ENCODE data around the gene KANTR.

KANTR gene

DNA sequence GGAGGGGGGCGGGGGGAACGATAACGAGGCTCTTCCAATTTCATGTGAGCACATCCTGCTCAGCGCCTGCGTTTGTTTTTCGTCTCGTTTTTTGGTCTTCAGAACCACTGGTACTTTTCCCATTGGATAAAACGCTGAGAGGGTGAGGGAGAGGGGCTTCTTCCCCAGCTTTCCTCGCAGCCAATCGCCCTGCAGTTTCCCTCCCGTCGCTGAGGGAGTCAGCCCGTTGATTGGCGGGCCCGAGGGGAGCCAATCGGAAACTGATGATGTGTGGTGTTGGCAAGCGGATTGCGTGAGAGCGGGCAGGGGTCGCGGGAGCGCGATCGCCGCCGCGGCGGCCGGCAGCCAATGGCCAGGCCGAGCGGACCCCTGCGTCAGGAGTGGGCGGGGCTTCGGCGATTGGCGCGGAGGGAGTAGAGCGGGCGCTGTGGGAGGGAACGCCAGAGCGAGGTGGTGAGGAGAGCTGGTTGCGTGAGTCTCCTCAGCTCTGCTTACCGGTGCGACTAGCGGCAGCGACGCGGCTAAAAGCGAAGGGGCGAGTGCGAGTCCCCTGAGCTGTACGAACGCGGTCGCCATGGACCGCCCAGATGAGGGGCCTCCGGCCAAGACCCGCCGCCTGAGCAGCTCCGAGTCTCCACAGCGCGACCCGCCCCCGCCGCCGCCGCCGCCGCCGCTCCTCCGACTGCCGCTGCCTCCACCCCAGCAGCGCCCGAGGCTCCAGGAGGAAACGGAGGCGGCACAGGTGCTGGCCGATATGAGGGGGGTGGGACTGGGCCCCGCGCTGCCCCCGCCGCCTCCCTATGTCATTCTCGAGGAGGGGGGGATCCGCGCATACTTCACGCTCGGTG is 11.8 kb upstream of the KANTR start, which contains the start of gene TSPYL2:
TSPYL2 (plus strand) TSS at position 443 of the 848 bp plus-strand sequence; CDS start at position 575, 132 bp downstream.
- DNase-seq (ENCODE audit: low read depth): peak; percentile 91
- TF ChIP-seq, protein P1, sequence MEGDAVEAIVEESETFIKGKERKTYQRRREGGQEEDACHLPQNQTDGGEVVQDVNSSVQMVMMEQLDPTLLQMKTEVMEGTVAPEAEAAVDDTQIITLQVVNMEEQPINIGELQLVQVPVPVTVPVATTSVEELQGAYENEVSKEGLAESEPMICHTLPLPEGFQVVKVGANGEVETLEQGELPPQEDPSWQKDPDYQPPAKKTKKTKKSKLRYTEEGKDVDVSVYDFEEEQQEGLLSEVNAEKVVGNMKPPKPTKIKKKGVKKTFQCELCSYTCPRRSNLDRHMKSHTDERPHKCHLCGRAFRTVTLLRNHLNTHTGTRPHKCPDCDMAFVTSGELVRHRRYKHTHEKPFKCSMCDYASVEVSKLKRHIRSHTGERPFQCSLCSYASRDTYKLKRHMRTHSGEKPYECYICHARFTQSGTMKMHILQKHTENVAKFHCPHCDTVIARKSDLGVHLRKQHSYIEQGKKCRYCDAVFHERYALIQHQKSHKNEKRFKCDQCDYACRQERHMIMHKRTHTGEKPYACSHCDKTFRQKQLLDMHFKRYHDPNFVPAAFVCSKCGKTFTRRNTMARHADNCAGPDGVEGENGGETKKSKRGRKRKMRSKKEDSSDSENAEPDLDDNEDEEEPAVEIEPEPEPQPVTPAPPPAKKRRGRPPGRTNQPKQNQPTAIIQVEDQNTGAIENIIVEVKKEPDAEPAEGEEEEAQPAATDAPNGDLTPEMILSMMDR (IDR thresholded peaks at IDR 0.05; ENCODE audit: low read depth, low read length, missing control alignments): no peak
- peak within 1 kb of the TSS; percentile 69 for H3K4me3 ChIP-seq (ENCODE audit: low read depth, low read length)
- in situ Hi-C loops (cut with HindIII; ENCODE audit: low sequenced_read_pairs): no loop called here

DNA sequence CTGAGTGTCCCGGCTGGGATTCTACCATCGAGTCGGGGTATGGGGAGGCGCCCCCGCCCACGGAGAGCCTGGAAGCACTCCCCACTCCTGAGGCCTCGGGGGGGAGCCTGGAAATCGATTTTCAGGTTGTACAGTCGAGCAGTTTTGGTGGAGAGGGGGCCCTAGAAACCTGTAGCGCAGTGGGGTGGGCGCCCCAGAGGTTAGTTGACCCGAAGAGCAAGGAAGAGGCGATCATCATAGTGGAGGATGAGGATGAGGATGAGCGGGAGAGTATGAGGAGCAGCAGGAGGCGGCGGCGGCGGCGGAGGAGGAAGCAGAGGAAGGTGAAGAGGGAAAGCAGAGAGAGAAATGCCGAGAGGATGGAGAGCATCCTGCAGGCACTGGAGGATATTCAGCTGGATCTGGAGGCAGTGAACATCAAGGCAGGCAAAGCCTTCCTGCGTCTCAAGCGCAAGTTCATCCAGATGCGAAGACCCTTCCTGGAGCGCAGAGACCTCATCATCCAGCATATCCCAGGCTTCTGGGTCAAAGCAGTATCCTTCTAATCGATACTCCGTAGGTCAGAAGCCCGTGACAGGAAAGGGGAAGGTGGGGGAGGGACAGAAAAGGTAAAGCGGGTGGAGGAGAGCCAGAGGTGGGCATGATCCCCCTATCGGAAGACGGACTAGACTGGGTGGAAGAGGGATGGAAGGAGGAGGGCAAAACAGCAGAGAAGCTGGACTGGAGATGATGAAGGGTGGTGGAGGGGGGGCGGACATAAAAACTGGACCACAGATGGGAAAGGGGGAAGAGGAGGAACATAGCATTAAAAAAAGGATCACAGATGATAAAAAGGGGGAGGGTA is 10.9 kb upstream of the KANTR start:
- DNase-seq (ENCODE audit: low read depth): no peak
- TF ChIP-seq, protein P1 (IDR thresholded peaks at IDR 0.05; ENCODE audit: low read depth, low read length, missing control alignments): no peak
- H3K4me3 ChIP-seq (ENCODE audit: low read depth, low read length): peak overlapping the region; percentile 69
- in situ Hi-C loops (cut with HindIII; ENCODE audit: low sequenced_read_pairs): no loop called here

DNA sequence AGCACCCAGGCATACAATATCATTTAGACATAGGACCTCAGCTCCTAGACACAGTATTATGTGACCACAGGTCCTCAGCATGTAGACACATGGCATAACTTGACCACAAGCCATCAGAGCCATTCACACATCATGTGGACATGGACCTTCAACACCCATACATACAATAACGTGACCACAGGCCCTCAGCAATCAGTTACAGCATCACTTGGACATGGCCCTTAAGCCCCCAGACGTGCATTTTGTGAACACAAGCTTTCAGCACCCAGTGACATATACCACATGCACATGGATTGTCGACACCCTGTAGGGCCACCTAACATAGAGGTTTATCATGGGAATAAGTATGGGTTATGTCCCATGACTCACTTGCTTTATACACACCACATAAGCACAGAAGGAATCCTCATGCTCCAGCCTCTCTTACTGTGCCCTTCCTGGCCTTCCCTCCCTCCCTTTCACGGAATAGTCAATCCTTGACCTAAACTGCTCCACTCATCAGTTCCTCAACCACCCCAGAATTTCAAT is 9.8 kb upstream of the KANTR start:
- no peak overlapping the region for H3K4me3 ChIP-seq (ENCODE audit: low read depth, low read length)
- no peak for DNase-seq (ENCODE audit: low read depth)
- TF ChIP-seq, protein P1 (IDR thresholded peaks at IDR 0.05; ENCODE audit: low read depth, low read length, missing control alignments): no peak
- in situ Hi-C loops (cut with HindIII; ENCODE audit: low sequenced_read_pairs): no loop called here

DNA sequence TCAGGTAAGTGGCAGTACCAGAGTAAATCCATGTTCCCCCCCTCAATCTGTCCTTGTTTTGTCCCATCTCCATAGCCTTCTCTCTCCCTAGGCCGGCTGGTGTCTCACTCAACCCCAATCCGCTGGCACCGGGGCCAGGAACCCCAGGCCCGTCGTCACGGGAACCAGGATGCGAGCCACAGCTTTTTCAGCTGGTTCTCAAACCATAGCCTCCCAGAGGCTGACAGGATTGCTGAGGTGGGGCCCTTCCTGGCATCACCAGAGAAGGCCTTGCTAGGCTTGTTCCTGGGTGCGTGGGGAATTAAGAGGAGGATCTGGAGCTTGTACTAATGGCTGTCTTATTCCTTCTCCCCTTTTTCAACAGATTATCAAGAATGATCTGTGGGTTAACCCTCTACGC is 9.1 kb upstream of the KANTR start:
- H3K4me3 ChIP-seq (ENCODE audit: low read depth, low read length): no peak overlapping the region
- DNase-seq (ENCODE audit: low read depth): no peak
- TF ChIP-seq, protein P1 (IDR thresholded peaks at IDR 0.05; ENCODE audit: low read depth, low read length, missing control alignments): no peak
- in situ Hi-C loops (cut with HindIII; ENCODE audit: low sequenced_read_pairs): no loop called here

DNA sequence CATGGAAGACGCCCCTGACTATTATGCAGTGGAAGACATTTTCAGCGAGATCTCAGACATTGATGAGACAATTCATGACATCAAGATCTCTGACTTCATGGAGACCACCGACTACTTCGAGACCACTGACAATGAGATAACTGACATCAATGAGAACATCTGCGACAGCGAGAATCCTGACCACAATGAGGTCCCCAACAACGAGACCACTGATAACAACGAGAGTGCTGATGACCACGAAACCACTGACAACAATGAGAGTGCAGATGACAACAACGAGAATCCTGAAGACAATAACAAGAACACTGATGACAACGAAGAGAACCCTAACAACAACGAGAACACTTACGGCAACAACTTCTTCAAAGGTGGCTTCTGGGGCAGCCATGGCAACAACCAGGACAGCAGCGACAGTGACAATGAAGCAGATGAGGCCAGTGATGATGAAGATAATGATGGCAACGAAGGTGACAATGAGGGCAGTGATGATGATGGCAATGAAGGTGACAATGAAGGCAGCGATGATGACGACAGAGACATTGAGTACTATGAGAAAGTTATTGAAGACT is 8.2 kb upstream of the KANTR start:
- in situ Hi-C loops (cut with HindIII; ENCODE audit: low sequenced_read_pairs): no loop called here
- TF ChIP-seq, protein P1 (IDR thresholded peaks at IDR 0.05; ENCODE audit: low read depth, low read length, missing control alignments): no peak
- DNase-seq (ENCODE audit: low read depth): no peak
- H3K4me3 ChIP-seq (ENCODE audit: low read depth, low read length): no peak overlapping the region

DNA sequence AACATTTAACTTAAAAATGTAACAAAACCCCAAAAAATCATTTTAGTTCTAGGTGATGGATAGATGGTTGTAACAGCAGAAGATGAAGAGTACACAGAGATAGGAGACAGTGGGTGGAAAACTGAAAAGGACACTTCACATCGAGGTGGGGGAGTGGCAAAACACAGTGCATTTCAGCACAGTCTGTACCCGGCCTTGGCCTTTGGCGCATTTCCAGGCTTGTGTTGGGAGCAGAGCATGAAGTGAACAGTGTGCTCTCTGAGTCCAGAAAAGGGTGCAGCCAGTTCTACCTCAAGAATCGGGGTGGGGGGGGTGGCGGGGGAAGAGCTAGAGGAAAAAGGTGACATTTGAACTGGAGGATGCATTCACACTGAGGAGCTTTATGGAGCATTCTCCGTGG is 7.5 kb upstream of the KANTR start:
- no peak overlapping the region for H3K4me3 ChIP-seq (ENCODE audit: low read depth, low read length)
- in situ Hi-C loops (cut with HindIII; ENCODE audit: low sequenced_read_pairs): no loop called here
- no peak for DNase-seq (ENCODE audit: low read depth)
- TF ChIP-seq, protein P1 (IDR thresholded peaks at IDR 0.05; ENCODE audit: low read depth, low read length, missing control alignments): no peak
